Sigmoid colon (tissue), 4 donors: ENCODE measurements around the gene PDE4D.

Experiments used
- EP300 ChIP-seq, 4 donors: sonication (generic); formaldehyde crosslinking; IDR thresholded peaks; one replicate each; pipeline ENCODE4 v1.6.1; 2017; ENCODE audit warnings: antibody characterized with exemption in 4 of 4
- POLR2A ChIP-seq, 2 donors: fragments of 450-650 bp; IDR thresholded peaks; one replicate each; pipeline ENCODE4 v1.6.1; 2016; ENCODE audit warnings: antibody characterized with exemption in 2 of 2, mild to moderate bottlenecking in 2 of 2, moderate library complexity in 2 of 2
- POLR2AphosphoS5 ChIP-seq, 4 donors: sonication (generic); formaldehyde crosslinking; IDR thresholded peaks; one replicate each; pipeline ENCODE4 v1.6.1; 2017; ENCODE audit warnings: antibody characterized with exemption in 4 of 4
- TF ChIP-seq, protein P1 (sequence below), 4 experiments: fragments of 450-650 bp in 3 of 4; fragments of 200-600 bp in 1 of 4; IDR thresholded peaks; one replicate each; pipeline ENCODE4 v1.5.1; 2016 to 2019; ENCODE audit warnings: antibody characterized with exemption in 4 of 4, mild to moderate bottlenecking in 3 of 4, moderate library complexity in 2 of 4

DNA sequence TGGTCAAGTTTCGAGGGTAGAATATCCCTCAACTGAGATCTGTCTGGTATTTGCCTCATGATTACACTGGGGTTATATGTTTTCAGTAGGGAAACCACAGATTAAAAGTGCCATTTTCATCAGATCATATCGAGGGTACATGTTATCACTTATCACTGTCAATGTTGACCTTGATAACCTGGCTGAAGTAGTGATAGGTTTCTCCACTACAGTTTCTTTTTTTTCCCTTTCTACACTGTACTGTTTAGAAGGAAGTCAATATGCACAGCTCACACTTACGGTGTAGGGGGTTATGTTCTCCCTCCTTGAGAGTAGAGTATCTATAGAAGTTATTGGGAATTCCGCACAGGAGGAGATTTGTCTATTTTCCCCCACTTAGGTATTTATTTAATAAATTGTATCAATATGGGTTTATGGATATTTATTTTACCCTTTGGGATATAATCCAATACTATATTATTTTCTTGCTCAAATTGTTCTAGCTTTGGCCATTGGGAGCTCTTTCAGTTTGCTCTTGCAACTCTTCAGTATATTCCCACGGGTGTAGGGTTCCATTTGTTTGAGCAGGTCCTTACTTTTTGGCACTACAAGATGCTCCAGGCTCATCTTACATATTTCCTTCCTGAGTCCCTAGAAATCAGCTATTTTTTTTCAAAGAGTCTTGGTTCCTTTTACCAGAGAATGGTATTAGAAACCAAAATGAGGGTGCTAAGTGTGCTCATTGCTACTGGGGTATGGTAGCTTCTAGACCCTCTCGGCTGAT, 866.2 kb downstream of the PDE4D start:
- TF ChIP-seq, protein P1, sequence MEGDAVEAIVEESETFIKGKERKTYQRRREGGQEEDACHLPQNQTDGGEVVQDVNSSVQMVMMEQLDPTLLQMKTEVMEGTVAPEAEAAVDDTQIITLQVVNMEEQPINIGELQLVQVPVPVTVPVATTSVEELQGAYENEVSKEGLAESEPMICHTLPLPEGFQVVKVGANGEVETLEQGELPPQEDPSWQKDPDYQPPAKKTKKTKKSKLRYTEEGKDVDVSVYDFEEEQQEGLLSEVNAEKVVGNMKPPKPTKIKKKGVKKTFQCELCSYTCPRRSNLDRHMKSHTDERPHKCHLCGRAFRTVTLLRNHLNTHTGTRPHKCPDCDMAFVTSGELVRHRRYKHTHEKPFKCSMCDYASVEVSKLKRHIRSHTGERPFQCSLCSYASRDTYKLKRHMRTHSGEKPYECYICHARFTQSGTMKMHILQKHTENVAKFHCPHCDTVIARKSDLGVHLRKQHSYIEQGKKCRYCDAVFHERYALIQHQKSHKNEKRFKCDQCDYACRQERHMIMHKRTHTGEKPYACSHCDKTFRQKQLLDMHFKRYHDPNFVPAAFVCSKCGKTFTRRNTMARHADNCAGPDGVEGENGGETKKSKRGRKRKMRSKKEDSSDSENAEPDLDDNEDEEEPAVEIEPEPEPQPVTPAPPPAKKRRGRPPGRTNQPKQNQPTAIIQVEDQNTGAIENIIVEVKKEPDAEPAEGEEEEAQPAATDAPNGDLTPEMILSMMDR (IDR thresholded peaks at IDR 0.05), result no peak
- TF ChIP-seq POLR2A (IDR thresholded peaks at IDR 0.05) (no peak), EP300 (IDR thresholded peaks at IDR 0.05) (no peak), POLR2AphosphoS5 (IDR thresholded peaks at IDR 0.05) (no peak)
